Measurements from ENCODE around the gene LDAH. TPM values are rescaled to one million over a fixed set of nuclear protein-coding genes. Genes with fewer than 3 reads are reported as not detected.
A peak's percentile ranks its signal among the peaks of the same experiment; 100 is the strongest.

The LDAH gene
- total RNA-seq, 1 experiment from 2014 or later: 42.4 TPM

- in situ Hi-C loops (cut with HindIII; ENCODE audit: low pct_unique_long_range_greater_than_20kb, low sequenced_read_pairs): no loop called here
- no peak for DNase-seq (ENCODE audit: low read depth, low spot score)
These were observed 181.5 kb downstream of the LDAH start for GRCh38 chr2:20641123-20641985.

GRCh38 chr2:20640411-20641122 is 182.3 kb downstream of the LDAH start:
- no peak for DNase-seq (ENCODE audit: low read depth, low spot score)
- in situ Hi-C loops (cut with HindIII; ENCODE audit: low pct_unique_long_range_greater_than_20kb, low sequenced_read_pairs): no loop called here

- in situ Hi-C loops (cut with HindIII; ENCODE audit: low pct_unique_long_range_greater_than_20kb, low sequenced_read_pairs): loop anchor here (10.0 kb wide), 1 partner anchor 194 kb away; the partner anchor contains the start of gene RHOB
- DNase-seq (ENCODE audit: low read depth, low spot score): no peak
These were observed 184.1 kb downstream of the LDAH start for GRCh38 chr2:20638646-20639430.

DNA sequence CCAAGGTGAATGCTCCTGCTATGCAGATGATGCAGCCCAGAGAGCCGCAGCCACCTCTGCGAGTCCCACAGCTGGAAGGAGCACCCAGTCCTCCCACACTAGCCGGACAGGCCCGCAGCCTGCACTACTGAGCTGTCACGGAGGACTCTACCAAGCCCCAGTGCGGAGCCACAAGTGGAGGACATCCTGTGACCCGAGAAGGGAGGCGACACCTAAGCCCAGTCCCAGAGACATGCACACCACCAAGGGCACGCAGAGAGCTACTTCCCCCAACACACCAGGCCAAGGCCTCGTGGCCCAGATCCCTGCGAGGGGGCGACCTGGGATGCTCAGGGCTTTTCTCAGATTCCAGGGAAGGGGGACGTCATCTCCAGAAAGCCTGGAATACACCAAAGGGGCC is 184.9 kb downstream of the LDAH start:
- no peak for DNase-seq (ENCODE audit: low read depth, low spot score)
- in situ Hi-C loops (cut with HindIII; ENCODE audit: low pct_unique_long_range_greater_than_20kb, low sequenced_read_pairs): loop anchor here (10.0 kb wide), 1 partner anchor 193 kb away; the partner anchor contains the start of gene RHOB

- DNase-seq (ENCODE audit: low read depth, low spot score): no peak
- in situ Hi-C loops (cut with HindIII; ENCODE audit: low pct_unique_long_range_greater_than_20kb, low sequenced_read_pairs): loop anchor here (10.0 kb wide), 1 partner anchor 192 kb away; the partner anchor contains the start of gene RHOB
These were observed 185.8 kb downstream of the LDAH start for GRCh38 chr2:20637147-20637546.

DNA sequence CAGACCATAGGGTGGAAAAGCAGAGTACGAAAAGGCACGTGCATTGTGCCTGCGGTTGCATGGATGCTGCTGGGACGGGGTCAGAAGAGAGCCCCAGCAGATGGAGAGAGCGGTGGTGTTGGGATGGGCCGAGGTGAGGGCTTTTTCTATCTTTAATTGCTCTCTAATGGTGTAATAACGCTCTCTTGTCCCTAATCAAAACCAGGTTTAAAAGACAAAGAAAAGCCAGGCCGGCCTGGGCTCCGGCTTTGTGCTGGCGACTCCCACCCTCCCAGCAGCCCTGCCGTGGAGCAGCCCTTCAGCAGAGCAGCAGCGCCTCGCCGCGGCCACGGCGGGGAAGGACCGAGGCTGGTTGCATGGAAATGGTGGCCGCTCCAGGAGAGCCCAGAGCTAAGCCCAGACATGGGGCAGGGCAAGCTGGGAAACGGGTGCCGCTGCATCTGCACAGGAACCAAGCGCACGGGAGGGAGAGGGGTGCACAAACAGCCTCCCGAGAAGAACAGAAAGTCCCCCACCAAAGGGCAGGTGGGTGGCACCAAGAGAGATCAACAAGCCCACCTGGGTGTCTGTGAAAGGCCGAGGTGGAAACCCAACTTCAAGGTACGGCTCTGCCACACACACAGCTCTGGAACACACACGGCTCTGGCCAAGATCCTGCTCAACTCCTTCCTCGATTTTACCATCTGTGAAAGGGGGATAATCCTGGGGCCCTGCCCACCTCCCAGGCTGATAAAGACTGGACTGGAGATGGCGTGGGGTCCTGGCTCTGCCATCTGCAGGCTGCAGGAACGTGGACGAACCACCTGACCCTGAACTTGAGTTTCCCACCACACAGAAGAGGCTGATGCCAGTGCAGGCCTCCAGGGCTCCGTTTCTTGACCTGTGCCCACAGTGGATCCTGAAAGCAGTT is 187.0 kb downstream of the LDAH start:
- in situ Hi-C loops (cut with HindIII; ENCODE audit: low pct_unique_long_range_greater_than_20kb, low sequenced_read_pairs): loop anchor here (10.0 kb wide), 1 partner anchor 191 kb away; the partner anchor contains the start of gene RHOB
- peak; percentile 80 for DNase-seq (ENCODE audit: low read depth, low spot score)

DNA sequence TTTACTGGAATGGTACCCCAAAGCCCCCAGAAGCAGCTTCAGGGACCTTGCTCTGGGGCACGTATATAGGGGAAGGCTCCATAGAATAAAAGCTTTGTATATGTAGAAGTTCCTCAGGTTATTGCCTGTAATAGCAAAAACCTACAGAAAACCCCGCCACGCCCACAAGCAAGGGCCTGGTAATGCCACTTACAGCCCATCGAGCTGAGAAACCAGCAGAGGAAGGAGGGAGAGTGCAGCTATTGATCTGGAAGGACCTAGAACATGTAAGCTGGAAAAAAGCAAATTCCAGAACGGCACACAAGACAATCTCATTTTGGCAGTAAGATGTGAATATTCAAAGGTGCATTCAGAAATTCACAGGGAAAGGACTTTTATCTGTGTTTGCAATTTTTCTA is 187.8 kb downstream of the LDAH start:
- in situ Hi-C loops (cut with HindIII; ENCODE audit: low pct_unique_long_range_greater_than_20kb, low sequenced_read_pairs): loop anchor here (10.0 kb wide), 1 partner anchor 190 kb away; the partner anchor contains the start of gene RHOB
- DNase-seq (ENCODE audit: low read depth, low spot score): no peak

- no peak for DNase-seq (ENCODE audit: low read depth, low spot score)
- in situ Hi-C loops (cut with HindIII; ENCODE audit: low pct_unique_long_range_greater_than_20kb, low sequenced_read_pairs): loop anchor here (10.0 kb wide), 1 partner anchor 190 kb away; the partner anchor contains the start of gene RHOB
These were observed 188.3 kb downstream of the LDAH start for GRCh38 chr2:20634507-20635112.

Other genes starting within 250 kb of the LDAH start
- gene HS1BP3, start 172.0 kb downstream of the LDAH start, total RNA-seq (2014; rRNA removed; shearing (Covaris generic)): 68.8 and 69.1 TPM in 2 replicates
- 0.71 and 0.75 TPM in 2 replicates for gene GDF7, start 156.0 kb downstream of the LDAH start, total RNA-seq (2014; rRNA removed; shearing (Covaris generic))
- not detected in 2 replicates for gene APOB, start 221.0 kb upstream of the LDAH start, total RNA-seq (2014; rRNA removed; shearing (Covaris generic))

Data from SK-MEL-5 (cell line).